Testis (tissue), 3 donors: ENCODE data around the gene RGS10. TPM values are rescaled to one million over a fixed set of nuclear protein-coding genes. Genes with fewer than 3 reads are reported as not detected.
A peak's percentile ranks its signal among the peaks of the same experiment; 100 is the strongest.
"Not testable (repeated sequence)": the region's sequence is repeated elsewhere in the genome, so short reads cannot be mapped to it uniquely, and the experiment has no call there.

Source experiments
- DNase-seq: peaks from one replicate; pipeline ENCODE4 v3.0.0-alpha.2; 2019
- H3K27ac ChIP-seq, 2 donors: fragments of 200-600 bp; sonication (generic); one replicate each; pipeline ENCODE4 v1.5.1; 2019
- H3K27me3 ChIP-seq: fragments of 200-600 bp; sonication (generic); one replicate; pipeline ENCODE4 v1.5.1; 2019
- H3K36me3 ChIP-seq: fragments of 200-600 bp; sonication (generic); one replicate; pipeline ENCODE4 v1.5.1; 2017; ENCODE audit warnings: low read depth; ENCODE audit errors: missing control alignments
- H3K4me1 ChIP-seq: fragments of 200-600 bp; sonication (generic); one replicate; pipeline ENCODE4 v1.5.1; 2019
- H3K4me3 ChIP-seq, 2 donors: fragments of 200-600 bp; sonication (generic); one replicate each; pipeline ENCODE4 v1.5.1; 2017 to 2019
- H3K9me3 ChIP-seq: fragments of 200-600 bp; sonication (generic); one replicate; pipeline ENCODE4 v1.5.1; 2017
- CTCF ChIP-seq, 3 experiments: fragments of 450-650 bp in 2 of 3; fragments of 200-600 bp in 1 of 3; sonication (generic) in 1 of 3; IDR thresholded peaks; one replicate each; pipeline ENCODE4 v1.5.1; 2016 to 2019; ENCODE audit warnings: antibody characterized with exemption in 3 of 3, mild to moderate bottlenecking in 2 of 3, moderate library complexity in 1 of 3
- POLR2A ChIP-seq: fragments of 450-650 bp; IDR thresholded peaks from one replicate; pipeline ENCODE4 v1.6.1; 2017; ENCODE audit warnings: antibody characterized with exemption, mild to moderate bottlenecking, moderate library complexity
- WGBS, 2 donors: methylation state at CpG; one replicate each; pipeline ENCODE4 v1.1.5; 2018; 5-methylcytosine and 5-hydroxymethylcytosine counted together
- intact Hi-C: fragments of 100-400 bp; cut with DNase I; formaldehyde crosslinking; loops from one replicate; pipeline ENCODE4 v1.15.1; 2023; ENCODE audit warnings: low total_unique reads
- polyA plus RNA-seq: library from polyadenylated mRNA; stranded (reverse); fragments of 350-450 nt; fragmentation: Illumina TruSeq; extraction: RNeasy Lipid Tissue Mini Kit (QIAGEN cat#74804); gene quantifications from one replicate; pipeline ENCODE4 v1.2.3, GENCODE V29; 2014; ENCODE audit warnings: low read depth, low replicate concordance; ENCODE audit not compliant: insufficient read depth
- total RNA-seq, 2 donors: library from RNA; depleted of rRNA; stranded (reverse); fragments of >200 nt; gene quantifications; one replicate each; pipeline ENCODE4 v1.2.3, GENCODE V29; 2016

Gene RGS10
- total and polyA plus RNA-seq, 3 donors from 2014 or later, result 3.6 to 13.7 (median 7.1) TPM

- H3K36me3 ChIP-seq, result no peaks in the 10 kb centered on the region
- DNase-seq, result no peak
- 54 to 62% methylated on average over 5 of the region's 5 CpGs for WGBS, 2 donors
- no peaks in the 10 kb centered on the region for H3K4me1 ChIP-seq
- TF ChIP-seq CTCF (IDR thresholded peaks at IDR 0.05) (no peak), POLR2A (no peak)
- H3K4me3 ChIP-seq, result no peak overlapping the region
- H3K9me3 ChIP-seq, result no peaks in the 10 kb centered on the region
- no peaks in the 10 kb centered on the region for H3K27me3 ChIP-seq
- intact Hi-C loops, result no loop called here
- no peak overlapping the region for H3K27ac ChIP-seq
These were observed 33.0 kb upstream of the RGS10 start for GRCh38 chr10:119575506-119575905.

- Histone ChIP-seq H3K27ac (no peak overlapping the region), H3K9me3 (no peaks in the 10 kb centered on the region), H3K27me3 (no peaks in the 10 kb centered on the region), H3K4me3 (no peak overlapping the region), H3K36me3 (no peaks in the 10 kb centered on the region), H3K4me1 (no peaks in the 10 kb centered on the region)
- TF ChIP-seq POLR2A (no peak), CTCF (IDR thresholded peaks at IDR 0.05) (no peak)
- intact Hi-C loops, result no loop called here
- DNase-seq, result no peak
- WGBS, 2 donors, result 92 to 94% methylated on average over 8 of the region's 8 CpGs
These were observed 25.5 kb upstream of the RGS10 start for GRCh38 chr10:119567978-119568377.

GRCh38 chr10:119562097-119562496 is 19.6 kb upstream of the RGS10 start:
- no peaks in the 10 kb centered on the region for H3K4me1 ChIP-seq
- H3K4me3 ChIP-seq, result no peak overlapping the region
- no peak overlapping the region for H3K27ac ChIP-seq
- WGBS, 2 donors, result 79 to 93% methylated on average over 4 of the region's 4 CpGs
- intact Hi-C loops, result no loop called here
- no peak for TF ChIP-seq CTCF (IDR thresholded peaks at IDR 0.05)
- no peaks in the 10 kb centered on the region for H3K9me3 ChIP-seq
- no peaks in the 10 kb centered on the region for H3K27me3 ChIP-seq
- no peaks in the 10 kb centered on the region for H3K36me3 ChIP-seq
- no peak for DNase-seq

- 70 to 96% methylated on average over 6 to 27 of the region's 33 CpGs for WGBS, 2 donors
These were observed 17.0 kb upstream of the RGS10 start for GRCh38 chr10:119559511-119559910.

GRCh38 chr10:119556081-119556480 is 13.6 kb upstream of the RGS10 start:
- H3K27me3 ChIP-seq, H3K27ac ChIP-seq, H3K4me3 ChIP-seq, DNase-seq, H3K4me1 ChIP-seq, H3K9me3 ChIP-seq, intact Hi-C loops, H3K36me3 ChIP-seq: not testable (repeated sequence)
- 90 to 94% methylated on average over 2 of the region's 2 CpGs for WGBS, 2 donors

More at GRCh38 chr10:119559511-119559910, 17.0 kb upstream of the RGS10 start:
- H3K9me3 ChIP-seq, intact Hi-C loops, H3K36me3 ChIP-seq, H3K27me3 ChIP-seq, H3K27ac ChIP-seq, H3K4me1 ChIP-seq, DNase-seq: not testable (repeated sequence)
- peak overlapping the region; percentile 24 to 39 for H3K4me3 ChIP-seq

GRCh38 chr10:119555178-119555784 is 12.8 kb upstream of the RGS10 start:
- H3K27ac ChIP-seq, result no peak overlapping the region
- DNase-seq, result no peak
- no peak for TF ChIP-seq POLR2A
- TF ChIP-seq CTCF (IDR thresholded peaks at IDR 0.05), result no peak
- no peaks in the 10 kb centered on the region for H3K36me3 ChIP-seq
- no peaks in the 10 kb centered on the region for H3K27me3 ChIP-seq
- H3K4me3 ChIP-seq, result no peak overlapping the region
- no peaks in the 10 kb centered on the region for H3K9me3 ChIP-seq
- intact Hi-C loops, result no loop called here
- 93 to 94% methylated on average over 6 of the region's 6 CpGs for WGBS, 2 donors
- no peaks in the 10 kb centered on the region for H3K4me1 ChIP-seq
